Measurements from ENCODE around the gene LRCH2. TPM values are rescaled to one million over a fixed set of nuclear protein-coding genes. Genes with fewer than 3 reads are reported as not detected.

The LRCH2 gene
- total and polyA plus RNA-seq, 9 of the 15 experiments (the other 6 are each of a cell fraction or from before 2014, with no cell fraction given): 1.4 to 7.2 (median 2.9) TPM

- no peak for DNase-seq (ENCODE audit: extremely low read depth in 1 of 4, low spot score in 3 of 4)
- Histone ChIP-seq H3K4me3 (no peak overlapping the region), H3K4me2 (ENCODE audit: insufficient read depth, low read length) (no peak overlapping the region), H3K9me1 (ENCODE audit: control insufficient read depth, insufficient read depth, low read length) (no peaks in the 10 kb centered on the region), H3K9me3 (replicated peaks; ENCODE audit: control insufficient read depth, insufficient read depth, low read depth, low read length) (no peaks in the 10 kb centered on the region), H3K9ac (ENCODE audit: insufficient read depth in 1 of 2, low read depth in 2 of 2, low read length in 2 of 2) (no peak overlapping the region), H3K27ac (ENCODE audit: extremely low read depth, low read depth, low read length) (no peak overlapping the region), H4K20me1 (replicated peaks; ENCODE audit: control insufficient read depth, insufficient read depth, low read length) (no peaks in the 10 kb centered on the region), H3K4me1 (replicated peaks in 1 of 2; ENCODE audit: control insufficient read depth in 2 of 2, insufficient read depth in 2 of 2, low read length in 2 of 2) (no peaks in the 10 kb centered on the region), H3K36me3 (ENCODE audit: control insufficient read depth, insufficient read depth, low read length) (no peaks in the 10 kb centered on the region), H3K27me3 (ENCODE audit: control insufficient read depth in 2 of 2, insufficient read depth in 2 of 2, low read length in 2 of 2) (no peaks in the 10 kb centered on the region), H2AFZ (ENCODE audit: low read depth, low read length) (no peak overlapping the region), H3K79me2 (ENCODE audit: control insufficient read depth, insufficient read depth, low read length) (no peaks in the 10 kb centered on the region)
- WGBS (ENCODE audit: insufficient coverage, low coverage, missing lambda C conversion rate): 0% methylated on average over 2 of the region's 2 CpGs
- ATAC-seq: no peak
- intact Hi-C loops (cut with micrococcal nuclease): no loop called here
- in situ Hi-C loops (cut with MboI): no loop called here
- POLR2A ChIA-PET: no interaction called here
- BruUV-seq (replicated peaks): no TSS peak
- CTCF ChIA-PET (ENCODE audit: low intra/inter-chr PET ratio): no interaction called here
- no peak for FAIRE-seq
- TF ChIP-seq RERE (CRISPR knock-in tag; IDR thresholded peaks at IDR 0.05; ENCODE audit: borderline replicate concordance) (no peak), ATF3 (IDR thresholded peaks at IDR 0.05) (no peak), ATF3 (CRISPR knock-in tag; conservative IDR thresholded peaks at IDR 0.05) (no peak), ZNF146 (CRISPR knock-in tag; IDR thresholded peaks at IDR 0.05; ENCODE audit: unreplicated experiment) (no peak), SMARCA5 (IDR thresholded peaks at IDR 0.05) (no peak), GATAD2B (IDR thresholded peaks at IDR 0.05; ENCODE audit: borderline replicate concordance) (no peak), CEBPG (CRISPR knock-in tag; IDR thresholded peaks at IDR 0.05) (no peak), CEBPG (tag; conservative IDR thresholded peaks at IDR 0.05 in 1 of 2, IDR thresholded peaks at IDR 0.05 in 1 of 2) (no peak), ZNF23 (CRISPR knock-in tag; IDR thresholded peaks at IDR 0.05) (no peak), ZNF740 (CRISPR knock-in tag; IDR thresholded peaks at IDR 0.05) (no peak), ZNF740 (tag; IDR thresholded peaks at IDR 0.05) (no peak), SOX6 (IDR thresholded peaks at IDR 0.05) (no peak), ZC3H4 (CRISPR knock-in tag; IDR thresholded peaks at IDR 0.05; ENCODE audit: borderline replicate concordance) (no peak), ZKSCAN8 (CRISPR knock-in tag; IDR thresholded peaks at IDR 0.05) (no peak), SIN3A (IDR thresholded peaks at IDR 0.05; ENCODE audit: borderline replicate concordance in 2 of 2, control insufficient read depth in 1 of 2, low read depth in 2 of 2, low read length in 2 of 2) (no peak), RBM14 (IDR thresholded peaks at IDR 0.05; ENCODE audit: borderline replicate concordance, insufficient read depth, low read depth, low read length) (no peak), MCM3 (IDR thresholded peaks at IDR 0.05) (no peak), IRF2 (CRISPR knock-in tag; IDR thresholded peaks at IDR 0.05) (no peak)
These were observed 32.4 kb upstream of the LRCH2 start for GRCh38 chrX:115266300-115266699.

Data from K562 (cell line).